GM19455 (cell line): Measurements from ENCODE around the gene GPHN.

Source experiments
- ATAC-seq: cut with Tn5 transposase; IDR thresholded peaks from one replicate; pipeline ENCODE4 v1.9.1; 2021; ENCODE audit not compliant: unreplicated experiment

The GPHN gene

DNA sequence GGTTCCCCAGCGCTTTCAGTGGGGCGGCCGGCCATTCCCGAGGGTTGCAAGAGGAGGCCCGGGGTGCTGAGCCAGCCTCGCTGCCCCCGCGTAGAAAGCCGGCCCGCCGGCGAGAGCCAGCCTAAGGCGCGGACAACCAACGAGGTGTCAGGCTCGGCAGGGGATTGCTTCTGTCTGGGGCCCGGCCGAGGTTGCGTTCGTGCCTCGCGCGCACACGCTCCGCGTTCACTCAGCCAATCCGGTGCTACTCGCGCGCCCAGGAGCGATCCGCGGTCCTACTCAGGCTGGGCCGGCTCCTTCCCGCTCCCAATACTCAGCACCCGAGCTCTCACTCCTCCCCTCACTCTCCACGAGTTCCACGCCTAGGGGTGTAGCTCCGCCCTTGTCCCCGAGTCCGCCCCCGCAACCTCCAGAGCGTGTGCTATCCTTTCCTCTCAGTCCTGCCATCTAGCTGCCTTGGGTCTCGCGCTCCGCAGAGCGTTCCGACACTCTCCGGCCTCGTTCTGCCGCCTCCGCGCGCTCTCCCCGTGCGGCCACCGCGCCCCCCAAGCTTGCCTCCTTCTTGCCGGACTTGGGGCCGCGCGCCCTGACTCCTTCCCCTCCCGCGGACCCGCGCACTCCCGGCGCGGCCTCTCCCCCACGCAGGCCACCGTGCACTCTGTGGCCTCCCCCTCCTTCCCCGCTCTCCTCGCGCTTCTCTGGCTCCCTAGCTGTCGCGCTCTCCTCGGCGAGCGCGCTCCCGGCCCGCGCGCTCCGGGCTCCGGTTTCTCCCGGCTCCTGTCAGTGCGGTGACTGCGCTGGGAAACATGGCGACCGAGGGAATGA is at the start of gene GPHN:
Gene GPHN (plus strand): TSS at position 426 of the 825 bp plus-strand sequence.
- ATAC-seq = peak; percentile 85

DNA sequence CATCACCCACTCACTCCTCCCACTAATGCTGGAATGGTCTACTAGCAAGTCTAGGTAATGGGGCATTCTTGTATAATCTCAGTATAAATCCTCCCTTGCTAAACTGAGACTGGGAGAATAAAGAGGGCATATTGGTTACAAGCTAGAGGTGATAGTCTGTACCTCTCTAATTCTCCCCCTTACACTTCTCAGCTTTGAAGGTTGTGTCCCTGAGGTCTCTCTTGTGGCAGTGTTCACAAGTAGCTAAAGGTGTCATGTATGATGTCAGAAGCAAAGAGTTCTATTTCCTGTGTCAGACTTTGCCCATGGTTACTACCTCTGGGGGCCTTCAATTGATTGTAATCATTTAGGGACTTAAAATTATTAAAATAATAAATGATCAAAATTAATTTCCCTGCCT is 48.3 kb upstream of the GPHN start:
- ATAC-seq = no peak

DNA sequence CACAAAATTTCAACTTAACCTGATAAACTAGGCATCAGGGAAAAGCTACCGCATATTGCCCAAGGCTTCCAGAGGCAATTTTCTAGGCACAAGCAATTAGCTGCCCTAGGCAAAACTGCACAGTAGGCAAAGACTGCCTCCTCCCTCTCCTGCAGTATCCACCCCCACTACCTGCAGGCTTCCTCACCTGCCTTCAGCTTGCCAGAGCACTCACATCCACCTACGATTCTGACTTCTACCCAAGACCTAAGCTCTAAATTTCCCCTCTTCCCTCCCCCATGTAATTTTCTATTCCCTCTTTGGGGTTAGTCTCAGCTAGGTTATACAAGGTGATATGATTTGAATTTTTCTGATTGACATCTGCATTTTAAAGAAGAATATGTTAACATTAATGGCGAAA is 43.7 kb upstream of the GPHN start:
- no peak for ATAC-seq

- ATAC-seq = no peak
These were observed 39.1 kb upstream of the GPHN start for GRCh38 chr14:66468778-66469367.

GRCh38 chr14:66471584-66471983 is 36.4 kb upstream of the GPHN start:
- no peak for ATAC-seq

DNA sequence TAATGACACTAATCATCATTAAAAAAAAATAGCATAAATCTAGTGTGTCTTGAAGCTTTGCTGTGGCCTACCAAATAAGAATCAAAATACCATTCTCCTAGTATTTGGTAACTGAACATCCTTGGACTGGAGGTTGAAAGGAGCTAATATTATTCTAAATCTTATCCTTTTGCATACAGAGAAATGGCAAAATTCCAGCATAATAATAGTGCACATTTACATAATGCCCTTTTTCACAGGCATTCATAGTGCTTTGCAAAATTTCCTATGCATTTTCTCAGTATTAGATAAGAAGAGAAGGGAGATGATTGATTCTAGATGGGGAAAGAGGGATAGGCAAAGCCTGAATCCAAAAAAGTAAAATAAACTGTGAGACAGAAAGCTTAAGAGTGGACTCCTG is 35.7 kb upstream of the GPHN start:
- ATAC-seq = no peak

GRCh38 chr14:66473223-66473622 is 34.7 kb upstream of the GPHN start:
- no peak for ATAC-seq

GRCh38 chr14:66476964-66477363 is 31.0 kb upstream of the GPHN start:
- no peak for ATAC-seq

DNA sequence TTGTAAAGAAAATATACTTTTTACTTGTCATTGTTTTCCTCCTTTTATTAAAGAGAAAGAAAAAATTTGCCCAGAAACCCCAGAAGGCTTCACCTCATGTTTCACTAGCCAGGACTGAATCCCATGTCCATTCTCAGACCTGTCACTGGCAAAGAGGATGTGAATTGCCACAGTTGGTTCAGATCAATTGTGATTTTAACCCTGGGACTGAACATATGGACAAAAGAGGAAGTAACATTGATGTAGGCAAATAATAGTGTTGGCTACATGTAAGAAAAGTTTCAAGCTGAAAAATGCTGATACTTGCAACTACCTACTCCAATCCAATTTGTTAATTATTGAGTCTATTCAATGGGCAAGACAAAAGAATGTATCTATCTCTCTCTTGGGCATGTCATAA is 30.4 kb upstream of the GPHN start:
- ATAC-seq = no peak

DNA sequence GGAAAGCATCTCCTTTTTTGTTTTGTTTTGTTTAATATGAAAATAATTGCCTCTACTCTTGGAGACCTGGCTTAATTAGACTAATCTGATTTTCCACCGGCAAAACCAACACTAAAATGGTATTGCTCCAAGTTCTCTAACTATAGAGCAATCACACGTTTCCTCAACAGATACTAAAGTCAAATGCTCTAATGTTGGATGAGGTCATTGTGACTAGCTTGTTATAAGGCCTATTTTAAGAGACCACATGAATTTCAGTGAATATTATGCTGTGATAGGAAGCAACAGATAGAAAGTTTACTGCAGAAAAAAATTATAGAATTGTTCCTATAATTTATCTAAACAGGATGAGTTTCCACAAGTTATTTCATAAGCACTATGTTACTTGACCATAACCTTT is 25.1 kb upstream of the GPHN start:
- ATAC-seq = no peak

DNA sequence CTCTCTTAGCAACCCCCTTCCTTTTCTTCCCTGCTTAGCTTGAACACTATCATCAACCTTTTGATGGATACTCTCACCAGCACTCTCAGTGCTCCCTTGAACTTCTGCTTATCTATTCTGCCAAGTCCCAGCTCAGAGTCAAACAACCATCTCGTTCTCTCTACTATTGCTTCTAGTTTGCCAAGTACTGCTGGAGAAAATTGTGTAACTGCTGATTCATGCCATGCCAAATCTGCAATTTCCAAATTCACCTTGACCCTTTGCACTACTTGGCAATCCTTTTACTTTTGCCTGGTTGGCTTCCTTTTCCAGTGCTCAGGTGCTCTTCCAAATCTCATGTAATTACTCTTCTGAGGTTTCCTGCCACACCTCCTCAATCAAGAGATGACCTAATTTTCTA is 24.6 kb upstream of the GPHN start:
- ATAC-seq = no peak

DNA sequence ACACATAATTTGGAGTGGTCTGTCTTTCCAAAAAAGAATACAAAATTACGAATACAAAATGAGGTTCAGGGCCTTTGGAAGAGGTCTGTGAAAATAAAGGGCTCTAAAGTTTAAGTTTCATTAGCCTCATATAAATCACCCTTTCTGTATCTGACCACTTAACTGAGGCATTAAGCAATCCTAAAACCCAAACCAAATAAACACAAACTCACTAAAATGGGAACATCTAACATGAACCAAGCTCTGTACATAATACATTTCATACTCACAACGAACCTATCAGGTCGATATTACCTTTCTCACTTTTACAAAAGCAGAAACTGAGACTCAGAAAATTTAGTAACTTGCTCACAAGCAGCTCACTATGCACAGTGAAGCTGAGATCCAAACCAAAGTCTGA is 22.9 kb upstream of the GPHN start:
- ATAC-seq = no peak

DNA sequence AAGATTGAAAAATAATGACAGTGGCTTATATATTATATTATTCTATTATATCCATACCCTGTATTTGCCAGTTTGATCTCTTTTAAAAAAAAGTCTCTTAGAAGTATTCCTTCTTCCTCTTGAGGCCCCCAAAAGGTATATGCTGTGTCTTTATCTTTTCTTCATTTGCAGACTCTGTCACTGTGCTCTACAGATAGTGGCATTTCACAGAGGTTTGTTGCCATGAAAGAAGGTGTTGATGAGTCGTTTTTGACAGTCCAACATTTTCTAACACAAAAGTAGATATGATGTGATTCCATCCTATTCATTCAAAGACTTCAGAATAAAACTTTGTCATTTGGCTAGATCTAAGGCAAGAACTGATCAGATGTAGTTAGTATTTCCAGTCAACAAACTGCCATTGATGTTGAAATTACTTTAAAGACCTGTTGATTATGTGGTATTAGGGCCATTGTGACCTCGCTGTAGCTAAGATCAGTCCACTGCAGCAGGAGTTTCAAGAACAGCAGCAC is 22.0 kb upstream of the GPHN start, which contains the start of gene CCDC196:
Gene CCDC196 (plus strand): TSS at position 462 of the 512 bp plus-strand sequence. CDS start 132 bp downstream, outside the sequence.
- no peak for ATAC-seq

- ATAC-seq = no peak
These were observed 20.8 kb upstream of the GPHN start for GRCh38 chr14:66487164-66487563.

GRCh38 chr14:66490143-66491111 is 17.5 kb upstream of the GPHN start:
- ATAC-seq = no peak

DNA sequence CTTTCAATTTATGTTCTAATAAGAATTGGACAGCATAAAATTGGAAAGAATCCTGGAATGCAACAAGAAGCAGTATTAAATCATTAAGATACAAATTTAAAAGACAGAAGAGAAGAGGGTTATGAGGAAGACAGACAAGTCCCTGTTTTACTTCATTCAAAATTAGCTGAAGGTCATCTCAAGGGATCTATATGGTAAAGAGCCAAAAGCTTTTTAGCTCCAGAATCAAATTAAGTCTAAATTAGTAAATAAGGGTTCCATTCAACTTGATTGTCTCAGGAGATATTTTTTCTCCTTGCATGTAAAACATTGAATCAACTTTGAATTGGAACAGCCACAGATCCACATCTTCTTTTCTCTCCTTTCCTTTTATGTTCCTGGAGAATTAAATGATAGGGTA is 14.2 kb upstream of the GPHN start:
- ATAC-seq = no peak

DNA sequence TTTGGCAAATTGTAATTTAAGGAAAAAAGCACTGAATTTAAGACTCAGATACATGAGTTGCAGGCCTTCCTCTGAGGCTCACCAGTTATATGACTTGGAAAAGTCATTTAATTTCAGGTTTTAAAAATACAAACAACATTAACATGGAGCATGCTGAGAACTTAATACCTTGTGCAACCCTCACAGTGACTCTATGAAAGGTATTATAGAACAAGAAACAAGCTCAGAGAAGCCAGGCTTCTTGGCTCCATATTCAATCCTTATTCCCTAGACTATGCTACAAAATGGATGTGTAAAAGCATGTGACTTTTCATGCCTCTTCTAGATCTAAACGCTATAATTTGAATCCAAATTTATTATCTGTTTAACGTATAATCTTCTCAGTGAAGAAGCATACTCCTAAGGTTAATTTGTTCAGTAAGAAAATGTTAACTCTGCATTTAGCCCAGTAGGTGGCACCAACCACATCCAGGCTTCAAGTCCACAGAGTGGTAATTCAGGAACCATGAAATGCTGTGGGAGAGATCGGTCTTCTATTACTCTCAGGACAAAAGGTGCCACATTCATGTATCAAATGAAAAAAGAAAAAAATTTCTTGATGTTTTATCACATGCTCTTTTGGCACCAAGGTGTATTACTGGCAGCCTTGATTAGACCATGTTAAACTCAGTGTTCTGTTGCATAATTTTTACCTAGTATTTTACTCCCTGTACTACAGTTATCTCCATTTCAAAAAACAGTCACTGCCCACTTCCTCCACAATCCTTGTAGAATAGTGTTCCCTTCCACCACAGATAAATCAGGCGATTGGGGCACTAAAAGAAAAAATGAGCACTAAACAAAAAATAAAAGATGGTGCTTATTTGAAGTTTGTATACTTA is 12.5 kb upstream of the GPHN start:
- peak; percentile 88 for ATAC-seq

DNA sequence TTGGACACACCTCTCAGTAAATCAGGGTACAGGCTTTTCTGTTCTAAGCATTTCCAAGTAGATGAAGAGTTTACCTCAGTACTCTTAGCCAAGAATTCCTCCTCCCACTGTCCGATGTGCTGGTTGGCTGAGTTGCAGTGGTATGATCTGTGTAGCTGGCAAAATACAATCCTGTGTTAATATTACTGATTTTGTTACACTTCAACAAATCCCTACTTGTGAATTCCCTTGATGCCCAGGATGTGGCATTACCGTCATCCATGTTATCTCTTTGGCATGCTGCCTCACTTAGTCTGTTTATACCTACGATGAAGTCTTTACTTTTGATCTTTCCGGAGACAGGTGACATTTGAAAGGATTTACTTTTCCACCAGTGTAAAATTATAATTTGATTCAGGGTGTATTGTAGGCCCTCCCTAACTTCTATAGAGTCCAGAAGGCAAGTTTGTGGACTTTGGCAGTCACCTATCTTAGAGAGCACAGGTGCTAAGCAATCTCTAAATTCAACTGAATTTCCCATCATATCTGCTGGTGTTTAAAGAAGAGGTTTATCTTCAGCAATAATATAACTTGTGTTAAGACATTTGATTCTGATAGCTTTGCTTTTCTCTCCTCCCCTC is 11.6 kb upstream of the GPHN start:
- no peak for ATAC-seq

GRCh38 chr14:66496911-66497310 is 11.0 kb upstream of the GPHN start:
- no peak for ATAC-seq

GRCh38 chr14:66498311-66498710 is 9.6 kb upstream of the GPHN start:
- no peak for ATAC-seq
